Measurements from ENCODE around the gene ADAMTSL4.

The ADAMTSL4 gene

GRCh38 chr1:150516616-150517015 lies 32.6 kb upstream of the ADAMTSL4 start:
- no peaks in the 10 kb centered on the region for H3K9me3 Mint-ChIP-seq
- CTCF ChIA-PET = interaction anchor here (0.6 to 3.6 kb wide), 8 partner anchors 12 to 479 kb away, joined by 3 to 24 read pairs (median 4); partner anchors contain the start of gene CA14
- peaks cover 37% of the 10 kb centered on the region for H3K4me1 Mint-ChIP-seq
- peaks cover 4% of the 10 kb centered on the region for H3K27me3 Mint-ChIP-seq
- peak overlapping the region; percentile 61 for H3K27ac Mint-ChIP-seq
- DNase-seq = no peak
- no peaks in the 10 kb centered on the region for H3K36me3 Mint-ChIP-seq
- H3K4me3 Mint-ChIP-seq = peak overlapping the region; percentile 85

GRCh38 chr1:150521196-150521968 lies 27.8 kb upstream of the ADAMTSL4 start:
- Mint-ChIP-seq H3K4me1 (peaks cover 14% of the 10 kb centered on the region), H3K9me3 (no peaks in the 10 kb centered on the region), H3K27ac (no peak overlapping the region), H3K4me3 (no peak overlapping the region), H3K27me3 (peaks cover 5% of the 10 kb centered on the region), H3K36me3 (no peaks in the 10 kb centered on the region)
- CTCF ChIA-PET = interaction anchor here (1.1 to 2.0 kb wide), 2 partner anchors 11 to 266 kb away, joined by 4 read pairs; no protein-coding TSS in a partner anchor
- no peak for DNase-seq

DNA sequence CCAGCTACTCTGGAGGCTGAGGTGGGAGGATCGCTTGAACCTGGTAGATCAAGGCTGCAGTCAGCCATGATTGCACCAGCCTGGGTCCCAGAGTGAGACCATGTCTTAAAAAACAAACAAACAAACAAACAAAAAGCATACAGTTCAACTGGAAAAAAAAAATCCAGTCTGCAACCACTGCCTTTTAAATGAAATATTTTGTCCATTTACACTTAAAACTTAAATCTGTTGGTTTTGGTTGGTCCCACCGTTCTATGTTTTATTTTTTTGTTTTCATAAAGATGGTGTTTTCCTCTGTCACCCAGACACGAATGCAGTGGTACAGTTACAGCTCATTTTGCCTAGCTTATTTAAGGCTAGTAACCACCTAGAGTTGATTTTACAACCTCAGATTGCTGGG lies 23.9 kb upstream of the ADAMTSL4 start:
- no peaks in the 10 kb centered on the region for H3K36me3 Mint-ChIP-seq
- H3K4me1 Mint-ChIP-seq = peaks cover 5% of the 10 kb centered on the region
- CTCF ChIA-PET = no interaction called here
- no peaks in the 10 kb centered on the region for H3K9me3 Mint-ChIP-seq
- peaks cover 5% of the 10 kb centered on the region for H3K27me3 Mint-ChIP-seq
- DNase-seq = no peak
- no peak overlapping the region for H3K27ac Mint-ChIP-seq
- H3K4me3 Mint-ChIP-seq = no peak overlapping the region

GRCh38 chr1:150528196-150528595 lies 21.0 kb upstream of the ADAMTSL4 start:
- no peak for DNase-seq
- no peaks in the 10 kb centered on the region for H3K9me3 Mint-ChIP-seq
- no peak overlapping the region for H3K4me3 Mint-ChIP-seq
- no peaks in the 10 kb centered on the region for H3K4me1 Mint-ChIP-seq
- H3K27me3 Mint-ChIP-seq = peaks cover 5% of the 10 kb centered on the region
- H3K36me3 Mint-ChIP-seq = no peaks in the 10 kb centered on the region
- no peak overlapping the region for H3K27ac Mint-ChIP-seq
- CTCF ChIA-PET = interaction anchor here (0.7 to 1.2 kb wide), 2 partner anchors 12 to 33 kb away, joined by 3 to 4 read pairs; no protein-coding TSS in a partner anchor

- Mint-ChIP-seq H3K27me3 (peaks cover 5% of the 10 kb centered on the region), H3K4me1 (no peaks in the 10 kb centered on the region), H3K27ac (no peak overlapping the region), H3K9me3 (no peaks in the 10 kb centered on the region), H3K4me3 (no peak overlapping the region), H3K36me3 (no peaks in the 10 kb centered on the region)
- DNase-seq = no peak
- CTCF ChIA-PET = interaction anchor here (0.7 to 1.2 kb wide), 3 partner anchors 12 to 32 kb away, joined by 3 to 4 read pairs (median 3); no protein-coding TSS in a partner anchor
These were observed 20.2 kb upstream of the ADAMTSL4 start for GRCh38 chr1:150529017-150529416.

- H3K36me3 Mint-ChIP-seq = no peaks in the 10 kb centered on the region
- H3K4me3 Mint-ChIP-seq = no peak overlapping the region
- H3K27me3 Mint-ChIP-seq = peaks cover 4% of the 10 kb centered on the region
- H3K9me3 Mint-ChIP-seq = no peaks in the 10 kb centered on the region
- CTCF ChIA-PET = interaction anchor here (0.8 to 4.0 kb wide), 6 partner anchors 14 to 276 kb away, joined by 3 to 24 read pairs (median 4); partner anchors contain the start of gene FALEC
- no peak overlapping the region for H3K27ac Mint-ChIP-seq
- H3K4me1 Mint-ChIP-seq = no peaks in the 10 kb centered on the region
- no peak for DNase-seq
These were observed 18.6 kb upstream of the ADAMTSL4 start for GRCh38 chr1:150530491-150531159.

GRCh38 chr1:150532860-150533259 lies 16.3 kb upstream of the ADAMTSL4 start:
- Mint-ChIP-seq H3K9me3 (no peaks in the 10 kb centered on the region), H3K27ac (no peak overlapping the region), H3K4me1 (no peaks in the 10 kb centered on the region), H3K36me3 (no peaks in the 10 kb centered on the region), H3K27me3 (peaks cover 12% of the 10 kb centered on the region), H3K4me3 (no peak overlapping the region)
- no peak for DNase-seq
- CTCF ChIA-PET = interaction anchor here (0.6 to 4.0 kb wide), 15 partner anchors 10 to 721 kb away, joined by 3 to 24 read pairs (median 4); partner anchors contain the start of gene FALEC

DNA sequence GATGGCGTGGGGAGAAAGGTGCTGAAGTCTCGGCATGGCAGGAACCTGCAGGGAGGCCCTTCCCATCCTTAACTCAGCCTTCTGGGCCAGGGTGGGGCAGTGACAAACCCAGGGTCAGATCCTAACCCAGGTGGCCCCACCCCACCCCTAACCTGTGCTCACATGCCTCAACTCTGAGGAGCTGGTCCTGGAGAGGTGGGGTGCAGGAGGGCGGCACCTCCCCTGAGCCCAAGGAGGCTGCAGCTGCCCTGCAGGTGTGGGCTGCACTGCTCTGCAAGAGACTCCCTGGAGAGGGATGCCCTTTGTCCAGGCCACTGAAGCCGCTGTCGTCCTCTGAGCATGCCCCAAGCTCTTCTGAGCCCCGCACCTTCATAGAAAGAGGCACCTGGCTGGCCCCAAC lies 15.2 kb upstream of the ADAMTSL4 start:
- Mint-ChIP-seq H3K27ac (no peak overlapping the region), H3K27me3 (peaks cover 20% of the 10 kb centered on the region), H3K4me3 (no peak overlapping the region), H3K36me3 (no peaks in the 10 kb centered on the region), H3K4me1 (no peaks in the 10 kb centered on the region), H3K9me3 (no peaks in the 10 kb centered on the region)
- CTCF ChIA-PET = interaction anchor here (2.2 to 4.0 kb wide), 2 partner anchors 18 to 278 kb away, joined by 6 to 24 read pairs; partner anchors contain the start of gene FALEC
- no peak for DNase-seq

GRCh38 chr1:150535511-150536287 lies 13.5 kb upstream of the ADAMTSL4 start:
- H3K9me3 Mint-ChIP-seq = no peaks in the 10 kb centered on the region
- H3K27me3 Mint-ChIP-seq = peaks cover 33% of the 10 kb centered on the region
- H3K4me3 Mint-ChIP-seq = no peak overlapping the region
- no peaks in the 10 kb centered on the region for H3K4me1 Mint-ChIP-seq
- no peak for DNase-seq
- no peak overlapping the region for H3K27ac Mint-ChIP-seq
- H3K36me3 Mint-ChIP-seq = no peaks in the 10 kb centered on the region
- CTCF ChIA-PET = interaction anchor here (1.5 kb wide), 1 partner anchor 71 kb away, joined by 5 read pairs; no protein-coding TSS in a partner anchor

DNA sequence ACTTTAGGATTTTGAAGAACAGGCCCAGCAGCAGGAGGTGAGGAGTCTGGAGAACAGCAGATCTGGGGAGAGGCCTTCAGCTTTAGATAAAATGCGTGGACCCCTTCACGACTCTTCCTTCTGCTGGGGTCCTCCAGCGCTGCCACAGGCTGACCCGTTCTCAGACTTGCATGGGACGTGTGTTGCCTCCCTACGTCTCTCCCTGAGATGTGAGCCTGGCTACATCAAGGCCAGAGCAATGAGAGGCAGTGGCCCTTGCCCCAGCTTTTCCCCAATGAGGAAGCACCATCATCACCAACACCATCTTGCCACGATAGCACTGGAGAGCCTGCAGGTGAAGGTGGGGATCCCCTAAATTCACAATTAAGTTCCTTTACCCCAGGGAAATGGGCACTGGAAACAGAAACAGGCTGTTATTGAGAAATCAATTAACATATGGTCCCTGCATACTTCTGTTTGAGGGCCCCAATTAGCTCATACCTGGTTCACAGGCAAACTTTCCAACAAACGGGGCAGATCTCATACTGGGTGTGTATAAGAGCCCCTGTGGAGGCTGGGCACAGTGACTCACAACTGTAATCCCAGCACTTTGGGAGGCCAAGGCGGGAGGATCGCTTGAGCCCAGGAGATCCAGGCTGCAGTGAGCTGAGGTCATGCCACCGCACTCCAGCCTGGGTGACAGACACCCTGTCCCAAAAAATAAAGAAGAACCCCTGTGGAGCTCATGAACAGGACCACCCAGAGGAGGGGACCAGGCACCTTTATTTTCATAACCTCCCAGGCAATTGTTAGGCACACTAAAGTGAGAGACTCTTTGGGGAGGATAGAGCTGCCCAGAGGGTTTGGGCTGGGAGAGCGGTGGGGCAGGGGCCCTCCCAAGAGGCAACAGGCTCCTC lies 12.1 kb upstream of the ADAMTSL4 start:
- H3K36me3 Mint-ChIP-seq = no peaks in the 10 kb centered on the region
- H3K9me3 Mint-ChIP-seq = no peaks in the 10 kb centered on the region
- no peak overlapping the region for H3K4me3 Mint-ChIP-seq
- CTCF ChIA-PET = interaction anchor here (0.8 to 1.5 kb wide), 3 partner anchors 21 to 281 kb away, joined by 3 to 5 read pairs (median 3); partner anchors contain the start of gene FALEC
- H3K4me1 Mint-ChIP-seq = no peaks in the 10 kb centered on the region
- no peak overlapping the region for H3K27ac Mint-ChIP-seq
- peaks cover 38% of the 10 kb centered on the region for H3K27me3 Mint-ChIP-seq
- no peak for DNase-seq

GRCh38 chr1:150537732-150538684 lies 11.2 kb upstream of the ADAMTSL4 start:
- no peaks in the 10 kb centered on the region for H3K4me1 Mint-ChIP-seq
- no peak for DNase-seq
- no peaks in the 10 kb centered on the region for H3K36me3 Mint-ChIP-seq
- no peak overlapping the region for H3K27ac Mint-ChIP-seq
- H3K4me3 Mint-ChIP-seq = no peak overlapping the region
- H3K9me3 Mint-ChIP-seq = no peaks in the 10 kb centered on the region
- peaks cover 44% of the 10 kb centered on the region for H3K27me3 Mint-ChIP-seq
- CTCF ChIA-PET = interaction anchor here (0.9 kb wide), 1 partner anchor 22 kb away, joined by 3 read pairs; the partner anchor contains the start of gene FALEC

GRCh38 chr1:150543500-150544143 lies 5.6 kb upstream of the ADAMTSL4 start:
- Mint-ChIP-seq H3K9me3 (no peaks in the 10 kb centered on the region), H3K27me3 (peaks cover 65% of the 10 kb centered on the region), H3K27ac (no peak overlapping the region), H3K36me3 (no peaks in the 10 kb centered on the region), H3K4me3 (no peak overlapping the region), H3K4me1 (peaks cover 4% of the 10 kb centered on the region)
- CTCF ChIA-PET = interaction anchor here (0.9 to 1.7 kb wide), 3 partner anchors 11 to 17 kb away, joined by 3 to 6 read pairs (median 5); no protein-coding TSS in a partner anchor
- no peak for DNase-seq

Data from activated naive CD4-positive, alpha-beta T cell treated with anti-CD3 and anti-CD28 coated beads, Interleukin-2, amount 10 ng/mL, durations not matched to agents 7 days and 5 days (primary cell).